Measurements from ENCODE around the gene TMC8.

GRCh38 chr17:78113804-78114785 is 16.5 kb upstream of the TMC8 start:
- TF ChIP-seq POLR2A (IDR thresholded peaks at IDR 0.05): no peak
- TF ChIP-seq, protein P1, sequence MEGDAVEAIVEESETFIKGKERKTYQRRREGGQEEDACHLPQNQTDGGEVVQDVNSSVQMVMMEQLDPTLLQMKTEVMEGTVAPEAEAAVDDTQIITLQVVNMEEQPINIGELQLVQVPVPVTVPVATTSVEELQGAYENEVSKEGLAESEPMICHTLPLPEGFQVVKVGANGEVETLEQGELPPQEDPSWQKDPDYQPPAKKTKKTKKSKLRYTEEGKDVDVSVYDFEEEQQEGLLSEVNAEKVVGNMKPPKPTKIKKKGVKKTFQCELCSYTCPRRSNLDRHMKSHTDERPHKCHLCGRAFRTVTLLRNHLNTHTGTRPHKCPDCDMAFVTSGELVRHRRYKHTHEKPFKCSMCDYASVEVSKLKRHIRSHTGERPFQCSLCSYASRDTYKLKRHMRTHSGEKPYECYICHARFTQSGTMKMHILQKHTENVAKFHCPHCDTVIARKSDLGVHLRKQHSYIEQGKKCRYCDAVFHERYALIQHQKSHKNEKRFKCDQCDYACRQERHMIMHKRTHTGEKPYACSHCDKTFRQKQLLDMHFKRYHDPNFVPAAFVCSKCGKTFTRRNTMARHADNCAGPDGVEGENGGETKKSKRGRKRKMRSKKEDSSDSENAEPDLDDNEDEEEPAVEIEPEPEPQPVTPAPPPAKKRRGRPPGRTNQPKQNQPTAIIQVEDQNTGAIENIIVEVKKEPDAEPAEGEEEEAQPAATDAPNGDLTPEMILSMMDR (IDR thresholded peaks at IDR 0.05): no peak

Data from Peyer's patch (tissue), 4 donors.